DND-41 (cell line): ENCODE measurements around the gene PRDM2.

Source experiments
- EZH2 ChIP-seq: IDR thresholded peaks from 3 replicates; pipeline ENCODE4 v1.6.1; 2012; ENCODE audit warnings: borderline replicate concordance, low read depth, mild to moderate bottlenecking, moderate library complexity, low read length, inconsistent platforms; ENCODE audit not compliant: severe bottlenecking
- TF ChIP-seq, protein P1 (sequence below): IDR thresholded peaks from 2 replicates; pipeline ENCODE4 v1.5.1; 2012; ENCODE audit warnings: borderline replicate concordance, low read length, moderate library complexity, mild to moderate bottlenecking; ENCODE audit not compliant: poor library complexity, severe bottlenecking; ENCODE audit errors: extremely low read depth

DNA sequence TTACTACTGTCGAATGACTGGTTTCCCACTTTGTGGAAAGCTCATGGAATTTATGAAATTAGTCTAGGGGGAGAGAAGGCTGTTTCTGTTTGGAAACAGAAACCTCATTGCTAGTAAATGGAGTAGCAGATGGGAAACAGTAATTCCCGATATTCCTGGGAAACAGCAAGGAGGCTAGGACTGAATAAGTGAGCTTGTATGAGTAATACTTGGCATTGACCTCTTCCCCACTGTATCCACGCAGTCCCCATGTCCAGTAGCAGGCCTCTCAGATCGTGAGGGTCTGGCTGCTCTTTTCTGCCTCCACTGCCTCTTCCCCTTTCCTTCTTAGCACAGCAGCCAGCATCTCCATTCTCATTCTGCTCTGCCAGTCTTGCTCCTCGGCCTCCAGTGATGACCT is 75.5 kb downstream of the PRDM2 start:
- TF ChIP-seq, protein P1, sequence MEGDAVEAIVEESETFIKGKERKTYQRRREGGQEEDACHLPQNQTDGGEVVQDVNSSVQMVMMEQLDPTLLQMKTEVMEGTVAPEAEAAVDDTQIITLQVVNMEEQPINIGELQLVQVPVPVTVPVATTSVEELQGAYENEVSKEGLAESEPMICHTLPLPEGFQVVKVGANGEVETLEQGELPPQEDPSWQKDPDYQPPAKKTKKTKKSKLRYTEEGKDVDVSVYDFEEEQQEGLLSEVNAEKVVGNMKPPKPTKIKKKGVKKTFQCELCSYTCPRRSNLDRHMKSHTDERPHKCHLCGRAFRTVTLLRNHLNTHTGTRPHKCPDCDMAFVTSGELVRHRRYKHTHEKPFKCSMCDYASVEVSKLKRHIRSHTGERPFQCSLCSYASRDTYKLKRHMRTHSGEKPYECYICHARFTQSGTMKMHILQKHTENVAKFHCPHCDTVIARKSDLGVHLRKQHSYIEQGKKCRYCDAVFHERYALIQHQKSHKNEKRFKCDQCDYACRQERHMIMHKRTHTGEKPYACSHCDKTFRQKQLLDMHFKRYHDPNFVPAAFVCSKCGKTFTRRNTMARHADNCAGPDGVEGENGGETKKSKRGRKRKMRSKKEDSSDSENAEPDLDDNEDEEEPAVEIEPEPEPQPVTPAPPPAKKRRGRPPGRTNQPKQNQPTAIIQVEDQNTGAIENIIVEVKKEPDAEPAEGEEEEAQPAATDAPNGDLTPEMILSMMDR = no peak
- no peak for TF ChIP-seq EZH2
